HT1080 (cell line): ENCODE results near the gene LRRC2. TPM values are rescaled to one million over a fixed set of nuclear protein-coding genes. Genes with fewer than 3 reads are reported as not detected.
"Not testable (repeated sequence)": the region's sequence is repeated elsewhere in the genome, so short reads cannot be mapped to it uniquely, and the experiment has no call there.

ENCODE experiments used
- DNase-seq: peaks from one replicate; pipeline ENCODE4 v3.0.0-alpha.2; 2015; ENCODE audit warnings: low read depth
- total RNA-seq: library from RNA; depleted of rRNA; stranded (reverse); fragments of >200 nt; shearing (Covaris generic); gene quantifications from 2 replicates; pipeline ENCODE4 v1.2.3, GENCODE V29; 2014

LRRC2 gene
- total RNA-seq, 1 experiment from 2014 or later: 0.19 TPM

- DNase-seq: no peak
Observed at GRCh38 chr3:46536758-46537157, 29.3 kb downstream of the LRRC2 start.

- no peak for DNase-seq
Observed at GRCh38 chr3:46535746-46536145, 30.4 kb downstream of the LRRC2 start.

GRCh38 chr3:46533091-46533490 lies 33.0 kb downstream of the LRRC2 start:
- DNase-seq: no peak

- no peak for DNase-seq
Observed at GRCh38 chr3:46527239-46527638, 38.9 kb downstream of the LRRC2 start.

GRCh38 chr3:46524832-46525231 lies 41.3 kb downstream of the LRRC2 start:
- DNase-seq: no peak

- no peak for DNase-seq
Observed at GRCh38 chr3:46524008-46524407, 42.1 kb downstream of the LRRC2 start.

- no peak for DNase-seq
Observed at GRCh38 chr3:46523556-46523955, 42.5 kb downstream of the LRRC2 start.

GRCh38 chr3:46522201-46522600 lies 43.9 kb downstream of the LRRC2 start:
- DNase-seq: not testable (repeated sequence)

- no peak for DNase-seq
Observed at GRCh38 chr3:46521096-46521495, 45.0 kb downstream of the LRRC2 start.

GRCh38 chr3:46520531-46520930 lies 45.6 kb downstream of the LRRC2 start:
- DNase-seq: peak; percentile 80

GRCh38 chr3:46519952-46520351 lies 46.1 kb downstream of the LRRC2 start:
- no peak for DNase-seq

GRCh38 chr3:46517784-46518181 lies 48.3 kb downstream of the LRRC2 start:
- no peak for DNase-seq

GRCh38 chr3:46517016-46517783 lies 48.9 kb downstream of the LRRC2 start:
- peak; percentile 96 for DNase-seq

GRCh38 chr3:46516521-46516920 lies 49.6 kb downstream of the LRRC2 start:
- no peak for DNase-seq

GRCh38 chr3:46512191-46512749 lies 53.8 kb downstream of the LRRC2 start:
- DNase-seq: no peak

- no peak for DNase-seq
Observed at GRCh38 chr3:46509661-46510187, 56.4 kb downstream of the LRRC2 start.

GRCh38 chr3:46508850-46509591 lies 57.1 kb downstream of the LRRC2 start:
- no peak for DNase-seq

GRCh38 chr3:46506526-46506925 lies 59.6 kb downstream of the LRRC2 start:
- DNase-seq: no peak

GRCh38 chr3:46505953-46506352 lies 60.1 kb downstream of the LRRC2 start:
- no peak for DNase-seq

GRCh38 chr3:46504789-46505188 lies 61.3 kb downstream of the LRRC2 start:
- DNase-seq: no peak

- no peak for DNase-seq
Observed at GRCh38 chr3:46503200-46503874, 62.8 kb downstream of the LRRC2 start.

- DNase-seq: no peak
Observed at GRCh38 chr3:46501702-46502101, 64.4 kb downstream of the LRRC2 start.
